Parathyroid adenoma (tissue), 2 donors: ENCODE data around the gene ARFGAP1.
"Not testable (repeated sequence)": the region's sequence is repeated elsewhere in the genome, so short reads cannot be mapped to it uniquely, and the experiment has no call there.

ENCODE experiments used
- H2AFZ ChIP-seq: fragments of 300-600 bp; sonication (generic); one replicate; pipeline ENCODE4 v1.7.0; 2017; ENCODE audit warnings: antibody characterized with exemption, mild to moderate bottlenecking
- H3K27ac ChIP-seq: fragments of 300-600 bp; sonication (generic); one replicate; pipeline ENCODE4 v1.7.0; 2017
- H3K27me3 ChIP-seq: fragments of 300-600 bp; sonication (generic); one replicate; pipeline ENCODE4 v1.7.0; 2017; ENCODE audit warnings: low read length; ENCODE audit not compliant: control insufficient read depth, insufficient read depth
- H3K36me3 ChIP-seq: fragments of 300-600 bp; sonication (generic); one replicate; pipeline ENCODE4 v1.7.0; 2017; ENCODE audit warnings: low read length; ENCODE audit not compliant: control insufficient read depth, insufficient read depth
- H3K4me1 ChIP-seq: fragments of 300-600 bp; sonication (generic); one replicate; pipeline ENCODE4 v1.7.0; 2017; ENCODE audit warnings: control low read depth
- H3K4me2 ChIP-seq: fragments of 300-600 bp; sonication (generic); one replicate; pipeline ENCODE4 v1.7.0; 2017; ENCODE audit warnings: low read length
- H3K4me3 ChIP-seq: fragments of 300-600 bp; sonication (generic); one replicate; pipeline ENCODE4 v1.7.0; 2017; ENCODE audit warnings: low read depth, low read length
- H3K79me2 ChIP-seq: fragments of 300-600 bp; sonication (generic); one replicate; pipeline ENCODE4 v1.7.0; 2017; ENCODE audit warnings: control low read depth
- H3K9ac ChIP-seq: fragments of 300-600 bp; sonication (generic); one replicate; pipeline ENCODE4 v1.7.0; 2017; ENCODE audit warnings: mild to moderate bottlenecking
- H3K9me3 ChIP-seq: fragments of 300-600 bp; sonication (generic); one replicate; pipeline ENCODE4 v1.7.0; 2017; ENCODE audit warnings: low read length; ENCODE audit not compliant: control insufficient read depth
- TF ChIP-seq, protein P1 (sequence below): fragments of 300-600 bp; sonication (generic); IDR thresholded peaks from one replicate; pipeline ENCODE4 v1.7.0; 2017; ENCODE audit warnings: antibody characterized with exemption, mild to moderate bottlenecking
- donor health status: primary hyperparathyroidism.

Gene ARFGAP1

DNA sequence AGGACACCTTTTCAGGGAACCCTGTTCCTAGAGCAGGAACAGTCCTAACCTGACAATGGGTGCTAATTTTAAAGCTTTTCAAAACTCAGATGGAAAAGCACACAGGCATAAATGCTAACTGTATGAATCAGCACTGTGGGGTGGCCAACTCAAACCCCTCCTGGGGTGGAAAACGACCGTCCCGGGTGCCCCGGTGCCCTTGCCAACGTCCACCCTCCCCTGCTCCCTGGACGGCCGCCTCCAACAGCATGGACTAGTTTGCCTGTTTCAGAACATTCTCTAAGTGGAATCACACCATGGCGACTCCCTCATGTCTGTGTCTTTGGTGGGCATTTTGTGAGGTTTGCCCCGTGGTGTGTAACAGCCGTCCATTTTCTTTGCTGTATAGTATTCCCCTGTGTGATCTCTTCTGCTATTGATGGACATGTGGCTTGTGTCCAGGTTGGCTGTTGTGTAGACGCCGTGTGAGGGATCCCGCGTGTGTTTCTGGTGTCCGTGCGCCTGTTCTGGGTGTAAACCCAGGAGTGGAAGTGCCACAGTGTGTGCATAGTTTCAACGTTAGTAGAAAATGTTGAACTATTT lies 26.2 kb downstream of the ARFGAP1 start:
- H3K4me2 ChIP-seq: no peak overlapping the region
- no peak overlapping the region for H3K27ac ChIP-seq
- no peak overlapping the region for H3K4me3 ChIP-seq
- H3K36me3 ChIP-seq: no peaks in the 10 kb centered on the region
- no peak overlapping the region for H3K9ac ChIP-seq
- H2AFZ ChIP-seq: no peak overlapping the region
- no peaks in the 10 kb centered on the region for H3K27me3 ChIP-seq
- H3K4me1 ChIP-seq: no peaks in the 10 kb centered on the region
- H3K9me3 ChIP-seq: no peaks in the 10 kb centered on the region
- TF ChIP-seq, protein P1, sequence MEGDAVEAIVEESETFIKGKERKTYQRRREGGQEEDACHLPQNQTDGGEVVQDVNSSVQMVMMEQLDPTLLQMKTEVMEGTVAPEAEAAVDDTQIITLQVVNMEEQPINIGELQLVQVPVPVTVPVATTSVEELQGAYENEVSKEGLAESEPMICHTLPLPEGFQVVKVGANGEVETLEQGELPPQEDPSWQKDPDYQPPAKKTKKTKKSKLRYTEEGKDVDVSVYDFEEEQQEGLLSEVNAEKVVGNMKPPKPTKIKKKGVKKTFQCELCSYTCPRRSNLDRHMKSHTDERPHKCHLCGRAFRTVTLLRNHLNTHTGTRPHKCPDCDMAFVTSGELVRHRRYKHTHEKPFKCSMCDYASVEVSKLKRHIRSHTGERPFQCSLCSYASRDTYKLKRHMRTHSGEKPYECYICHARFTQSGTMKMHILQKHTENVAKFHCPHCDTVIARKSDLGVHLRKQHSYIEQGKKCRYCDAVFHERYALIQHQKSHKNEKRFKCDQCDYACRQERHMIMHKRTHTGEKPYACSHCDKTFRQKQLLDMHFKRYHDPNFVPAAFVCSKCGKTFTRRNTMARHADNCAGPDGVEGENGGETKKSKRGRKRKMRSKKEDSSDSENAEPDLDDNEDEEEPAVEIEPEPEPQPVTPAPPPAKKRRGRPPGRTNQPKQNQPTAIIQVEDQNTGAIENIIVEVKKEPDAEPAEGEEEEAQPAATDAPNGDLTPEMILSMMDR: no peak
- no peaks in the 10 kb centered on the region for H3K79me2 ChIP-seq

- Histone ChIP-seq H3K27ac (no peak overlapping the region), H2AFZ (no peak overlapping the region), H3K4me3 (no peak overlapping the region), H3K4me2 (no peak overlapping the region), H3K79me2 (no peaks in the 10 kb centered on the region), H3K9ac (no peak overlapping the region), H3K36me3 (no peaks in the 10 kb centered on the region), H3K4me1 (no peaks in the 10 kb centered on the region), H3K27me3 (no peaks in the 10 kb centered on the region), H3K9me3 (no peaks in the 10 kb centered on the region)
- TF ChIP-seq, protein P1: no peak
These were observed 29.1 kb downstream of the ARFGAP1 start for GRCh38 chr20:63301671-63302070.

GRCh38 chr20:63303095-63303666 lies 30.6 kb downstream of the ARFGAP1 start:
- Histone ChIP-seq H3K27ac (no peak overlapping the region), H3K9me3 (no peaks in the 10 kb centered on the region), H3K4me3 (no peak overlapping the region), H3K79me2 (no peaks in the 10 kb centered on the region), H3K36me3 (no peaks in the 10 kb centered on the region), H3K9ac (no peak overlapping the region), H3K27me3 (no peaks in the 10 kb centered on the region), H3K4me1 (no peaks in the 10 kb centered on the region), H3K4me2 (no peak overlapping the region), H2AFZ (no peak overlapping the region)
- TF ChIP-seq, protein P1: no peak

DNA sequence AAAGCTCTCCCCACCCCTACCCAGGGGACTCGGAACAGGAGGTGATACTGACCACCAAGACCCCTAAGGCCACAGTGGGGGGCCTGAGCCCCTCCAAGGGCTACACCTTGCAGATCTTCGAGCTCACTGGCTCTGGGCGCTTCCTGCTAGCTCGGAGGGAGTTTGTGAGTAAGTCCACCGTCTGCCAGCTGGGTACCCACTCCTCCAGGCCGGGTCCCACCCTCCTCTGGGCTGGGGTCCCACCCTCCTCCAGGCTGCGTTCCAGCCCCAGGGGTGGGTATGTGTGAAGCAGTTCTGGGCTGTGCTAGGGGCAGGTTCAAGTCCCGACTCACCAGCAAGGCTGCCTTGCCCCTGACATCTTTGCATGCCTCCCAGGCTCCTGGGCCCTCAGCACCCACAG lies 32.8 kb downstream of the ARFGAP1 start:
- Histone ChIP-seq H3K27me3 (no peaks in the 10 kb centered on the region), H3K4me1 (peaks cover 9% of the 10 kb centered on the region), H3K4me2 (no peak overlapping the region), H3K4me3 (no peak overlapping the region), H3K79me2 (no peaks in the 10 kb centered on the region), H3K9ac (no peak overlapping the region), H2AFZ (no peak overlapping the region), H3K27ac (no peak overlapping the region), H3K9me3 (no peaks in the 10 kb centered on the region), H3K36me3 (no peaks in the 10 kb centered on the region)
- TF ChIP-seq, protein P1: no peak

DNA sequence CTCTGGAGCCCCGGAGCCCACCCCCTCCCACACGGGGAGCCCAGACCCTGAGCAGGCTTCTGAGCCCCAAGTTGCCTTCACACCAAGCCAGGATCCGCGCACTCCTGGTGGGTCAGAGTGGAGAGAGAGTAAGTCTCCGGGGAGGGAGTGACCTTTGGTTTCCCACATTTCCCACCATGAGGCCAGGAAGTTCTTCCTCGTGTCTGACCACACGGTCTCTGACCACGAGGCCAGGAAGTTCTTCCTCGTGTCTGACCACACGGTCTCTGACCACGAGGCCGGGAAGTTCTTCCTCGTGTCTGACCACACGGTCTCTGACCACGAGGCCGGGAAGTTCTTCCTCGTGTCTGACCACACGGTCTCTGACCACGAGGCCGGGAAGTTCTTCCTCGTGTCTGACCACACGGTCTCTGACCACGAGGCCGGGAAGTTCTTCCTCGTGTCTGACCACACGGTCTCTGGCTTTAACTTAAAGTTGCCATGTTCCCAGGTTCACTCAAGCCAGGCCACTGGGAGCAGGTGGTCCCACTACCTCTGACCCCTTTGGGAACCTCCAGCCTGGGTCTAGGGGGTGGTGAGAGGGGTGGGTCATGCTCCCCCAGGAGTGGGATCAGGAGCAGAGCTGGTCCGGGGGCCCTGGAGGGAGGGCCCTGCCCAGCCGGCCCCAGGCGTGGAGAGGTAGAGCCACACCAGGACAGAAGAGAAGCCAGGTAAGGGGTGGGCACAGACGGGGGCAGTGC lies 33.5 kb downstream of the ARFGAP1 start:
- H3K27ac ChIP-seq: not testable (repeated sequence)

More for the DNA sequence above, 33.5 kb downstream of the ARFGAP1 start:
- H3K9ac ChIP-seq, H3K9me3 ChIP-seq, H2AFZ ChIP-seq, H3K36me3 ChIP-seq, H3K79me2 ChIP-seq, H3K4me3 ChIP-seq, H3K4me1 ChIP-seq, H3K27me3 ChIP-seq, H3K4me2 ChIP-seq: not testable (repeated sequence)
